ENCODE measurements around the gene UTP20. TPM values are rescaled to one million over a fixed set of nuclear protein-coding genes. Genes with fewer than 3 reads are reported as not detected.
"Not testable (repeated sequence)": the region's sequence is repeated elsewhere in the genome, so short reads cannot be mapped to it uniquely, and the experiment has no call there.

The UTP20 gene
- polyA plus RNA-seq, 6 donors from 2014 or later = 5.4 to 8.5 (median 5.9) TPM

- no peaks in the 10 kb centered on the region for H3K4me1 Mint-ChIP-seq
- H3K9me3 Mint-ChIP-seq = no peaks in the 10 kb centered on the region
- no peak for ATAC-seq (ENCODE audit: low read depth in 2 of 2)
- no peak overlapping the region for H3K4me3 Mint-ChIP-seq
- H3K27me3 Mint-ChIP-seq = peaks cover 0 to 6% (median 4%) of the 10 kb centered on the region in 3 donors
- H3K27ac Mint-ChIP-seq = no peak overlapping the region
- no peaks in the 10 kb centered on the region for H3K36me3 Mint-ChIP-seq
- DNase-seq = peak; percentile 24
Measured at GRCh38 chr12:101414533-101415119, 134.7 kb downstream of the UTP20 start.

GRCh38 chr12:101415228-101415627 is 135.3 kb downstream of the UTP20 start:
- Mint-ChIP-seq H3K9me3 (no peaks in the 10 kb centered on the region), H3K27ac (no peak overlapping the region), H3K36me3 (no peaks in the 10 kb centered on the region), H3K27me3 (peaks cover 0 to 6% (median 4%) of the 10 kb centered on the region in 3 donors), H3K4me3 (no peak overlapping the region), H3K4me1 (no peaks in the 10 kb centered on the region)
- DNase-seq = no peak
- ATAC-seq (ENCODE audit: low read depth in 2 of 2) = no peak

- not testable (repeated sequence) for H3K4me1 Mint-ChIP-seq; H3K36me3 Mint-ChIP-seq; H3K4me3 Mint-ChIP-seq; DNase-seq; H3K27ac Mint-ChIP-seq; H3K27me3 Mint-ChIP-seq; H3K9me3 Mint-ChIP-seq; ATAC-seq (ENCODE audit: low read depth in 2 of 2)
Measured at GRCh38 chr12:101422066-101422465, 142.2 kb downstream of the UTP20 start.

- Mint-ChIP-seq H3K4me3 (no peak overlapping the region), H3K9me3 (no peaks in the 10 kb centered on the region), H3K27me3 (peaks cover 6 to 10% (median 8%) of the 10 kb centered on the region in 3 donors), H3K27ac (no peak overlapping the region), H3K36me3 (no peaks in the 10 kb centered on the region), H3K4me1 (no peaks in the 10 kb centered on the region)
- DNase-seq (no peak), ATAC-seq (ENCODE audit: low read depth in 2 of 2) (no peak)
Measured at GRCh38 chr12:101424620-101425019, 144.7 kb downstream of the UTP20 start.

- H3K4me3 Mint-ChIP-seq = no peak overlapping the region
- H3K4me1 Mint-ChIP-seq = no peaks in the 10 kb centered on the region
- ATAC-seq (ENCODE audit: low read depth in 2 of 2) = no peak
- no peak overlapping the region for H3K27ac Mint-ChIP-seq
- H3K36me3 Mint-ChIP-seq = no peaks in the 10 kb centered on the region
- H3K27me3 Mint-ChIP-seq = peaks cover 0 to 11% (median 5%) of the 10 kb centered on the region in 3 donors
- no peak for DNase-seq
- H3K9me3 Mint-ChIP-seq = no peaks in the 10 kb centered on the region
Measured at GRCh38 chr12:101430456-101430855, 150.6 kb downstream of the UTP20 start.

- H3K9me3 Mint-ChIP-seq = peaks cover 0 to 2% (median 0%) of the 10 kb centered on the region in 7 donors
- DNase-seq (no peak), ATAC-seq (ENCODE audit: low read depth in 2 of 2) (no peak)
- H3K4me3 Mint-ChIP-seq = no peak overlapping the region
- H3K4me1 Mint-ChIP-seq = no peaks in the 10 kb centered on the region
- no peak overlapping the region for H3K27ac Mint-ChIP-seq
- no peaks in the 10 kb centered on the region for H3K36me3 Mint-ChIP-seq
- peaks cover 0 to 14% (median 5%) of the 10 kb centered on the region in 3 donors for H3K27me3 Mint-ChIP-seq
Measured at GRCh38 chr12:101436136-101436535, 156.2 kb downstream of the UTP20 start.

Other genes starting within 250 kb of the UTP20 start
- gene SLC5A8, start 69.9 kb upstream of the UTP20 start, polyA plus RNA-seq (ENCODE audit: low read depth in 6 of 6) = not detected
- gene ARL1, start 127.7 kb downstream of the UTP20 start, polyA plus RNA-seq (ENCODE audit: low read depth in 6 of 6) = 10 to 100 TPM; 26.7 to 53.7 (median 34.6) TPM
- gene SPIC, start 195.2 kb downstream of the UTP20 start, polyA plus RNA-seq (ENCODE audit: low read depth in 6 of 6) = not detected